Measurements from ENCODE around the gene CCDC174. TPM values are rescaled to one million over a fixed set of nuclear protein-coding genes. Genes with fewer than 3 reads are reported as not detected.

Gene CCDC174
- total and polyA plus RNA-seq, 10 of the 15 experiments (the other 5 are each of a cell fraction or from before 2014, with no cell fraction given), result 11.6 to 31.3 (median 19.1) TPM

Other genes with a start within 250 kb of the CCDC174 start
- 28.2 and 28.3 TPM in 2 replicates for gene SLC6A6, start 249.2 kb upstream of the CCDC174 start, total RNA-seq (2014; rRNA removed)
- gene SLC6A6, start 249.2 kb upstream of the CCDC174 start, total RNA-seq (2014; rRNA removed; fragmentation: Illumina TruSeq; extraction: Trizol), result 18.6 and 19.7 TPM in 2 replicates
- 44.5 and 47.0 TPM in 2 replicates for gene SLC6A6, start 249.2 kb upstream of the CCDC174 start, total RNA-seq (2021)
- 14.1 and 21.8 TPM in 2 replicates for gene SLC6A6, start 249.2 kb upstream of the CCDC174 start, polyA plus RNA-seq (2011; rRNA removed)
- gene SLC6A6, start 249.2 kb upstream of the CCDC174 start, polyA plus RNA-seq (2014; fragmentation: Illumina TruSeq; extraction: Trizol), result 25.7 and 28.5 TPM in 2 replicates
- gene SLC6A6, start 249.2 kb upstream of the CCDC174 start, polyA plus RNA-seq (2014; fragmentation: Nextera tagmentation; extraction: Ambion mirVana), result 1 to 10 TPM; 5.6 to 6.2 TPM
- gene SLC6A6, start 249.2 kb upstream of the CCDC174 start, polyA plus RNA-seq (2014; rRNA removed), result 26.4 and 26.5 TPM in 2 replicates
- gene SLC6A6, start 249.2 kb upstream of the CCDC174 start, polyA plus RNA-seq (2016; fragmentation: Nextera tagmentation; extraction: Ambion mirVana), result 10 to 100 TPM; 10.0 to 13.4 TPM
- gene GRIP2, start 111.4 kb upstream of the CCDC174 start, total RNA-seq (2014; rRNA removed), result not detected in 2 replicates
- not detected in 2 replicates for gene GRIP2, start 111.4 kb upstream of the CCDC174 start, total RNA-seq (2014; rRNA removed; fragmentation: Illumina TruSeq; extraction: Trizol)
- gene GRIP2, start 111.4 kb upstream of the CCDC174 start, total RNA-seq (2021), result not detected in 2 replicates
- not detected in 2 replicates for gene GRIP2, start 111.4 kb upstream of the CCDC174 start, polyA plus RNA-seq (2011; rRNA removed)
- gene GRIP2, start 111.4 kb upstream of the CCDC174 start, polyA plus RNA-seq (2014; fragmentation: Illumina TruSeq; extraction: Trizol), result not detected in 2 replicates
- gene GRIP2, start 111.4 kb upstream of the CCDC174 start, polyA plus RNA-seq (2014; fragmentation: Nextera tagmentation; extraction: Ambion mirVana), result not detected
- gene GRIP2, start 111.4 kb upstream of the CCDC174 start, polyA plus RNA-seq (2014; rRNA removed), result not detected in 2 replicates
- gene GRIP2, start 111.4 kb upstream of the CCDC174 start, polyA plus RNA-seq (2016; fragmentation: Nextera tagmentation; extraction: Ambion mirVana), result not detected
- 1.0 and 2.8 TPM in 2 replicates for gene C3orf20, start 23.4 kb downstream of the CCDC174 start, total RNA-seq (2014; rRNA removed)
- 1.9 and 2.0 TPM in 2 replicates for gene C3orf20, start 23.4 kb downstream of the CCDC174 start, total RNA-seq (2014; rRNA removed; fragmentation: Illumina TruSeq; extraction: Trizol)
- 1.6 and 2.0 TPM in 2 replicates for gene C3orf20, start 23.4 kb downstream of the CCDC174 start, total RNA-seq (2021)
- gene C3orf20, start 23.4 kb downstream of the CCDC174 start, polyA plus RNA-seq (2011; rRNA removed), result 2.0 and 2.9 TPM in 2 replicates
- gene C3orf20, start 23.4 kb downstream of the CCDC174 start, polyA plus RNA-seq (2014; fragmentation: Illumina TruSeq; extraction: Trizol), result 1.6 and 2.2 TPM in 2 replicates
- gene C3orf20, start 23.4 kb downstream of the CCDC174 start, polyA plus RNA-seq (2014; fragmentation: Nextera tagmentation; extraction: Ambion mirVana), result under 1 TPM; 0.05 to 0.15 TPM
- 1.0 and 1.1 TPM in 2 replicates for gene C3orf20, start 23.4 kb downstream of the CCDC174 start, polyA plus RNA-seq (2014; rRNA removed)
- under 1 TPM; 0.39 to 0.40 TPM for gene C3orf20, start 23.4 kb downstream of the CCDC174 start, polyA plus RNA-seq (2016; fragmentation: Nextera tagmentation; extraction: Ambion mirVana)
- gene FGD5, start 167.2 kb downstream of the CCDC174 start, total RNA-seq (2014; rRNA removed), result 0.11 TPM in 1 of 2 replicates, not detected in the other
- 0.04 TPM in 1 of 2 replicates, not detected in the other for gene FGD5, start 167.2 kb downstream of the CCDC174 start, total RNA-seq (2014; rRNA removed; fragmentation: Illumina TruSeq; extraction: Trizol)
- 0.11 and 0.13 TPM in 2 replicates for gene FGD5, start 167.2 kb downstream of the CCDC174 start, total RNA-seq (2021)
- 0.03 TPM in 1 of 2 replicates, not detected in the other for gene FGD5, start 167.2 kb downstream of the CCDC174 start, polyA plus RNA-seq (2011; rRNA removed)
- gene FGD5, start 167.2 kb downstream of the CCDC174 start, polyA plus RNA-seq (2014; fragmentation: Illumina TruSeq; extraction: Trizol), result 0.03 and 0.13 TPM in 2 replicates
- gene FGD5, start 167.2 kb downstream of the CCDC174 start, polyA plus RNA-seq (2014; fragmentation: Nextera tagmentation; extraction: Ambion mirVana), result under 1 TPM; 0.07 to 0.11 TPM
- gene FGD5, start 167.2 kb downstream of the CCDC174 start, polyA plus RNA-seq (2014; rRNA removed), result 0.08 and 0.12 TPM in 2 replicates
- not detected for gene FGD5, start 167.2 kb downstream of the CCDC174 start, polyA plus RNA-seq (2016; fragmentation: Nextera tagmentation; extraction: Ambion mirVana)